HCT116 (cell line): ENCODE data around the gene C19orf25. TPM values are rescaled to one million over a fixed set of nuclear protein-coding genes. Genes with fewer than 3 reads are reported as not detected.

Experiments
- ATAC-seq: fragments of 200-7000 bp; cut with Tn5 transposase; 2 replicates; pipeline ENCODE4 v1.9.1; 2020; ENCODE audit warnings: mild to moderate bottlenecking, moderate library complexity
- BruUV-seq: library from RNA; stranded (reverse); fragments of 400-500 nt; replicated peaks from 2 replicates; lab custom pipeline; 2021; lab: Mats Ljungman, UMichigan
- CTCF ChIA-PET: fragments of 300-600 bp; sonication (Branson Sonifier 250); formaldehyde crosslinking; loops from one replicate; lab custom pipeline; 2021; ENCODE audit warnings: antibody characterized with exemption; lab: Charles Lee
- POLR2A ChIA-PET: fragments of 300-600, 350-600 bp; sonication (Branson Sonifier 250); formaldehyde crosslinking; loops from one replicate; lab custom pipeline; 2021; ENCODE audit warnings: antibody characterized with exemption; lab: Charles Lee
- RAD21 ChIA-PET, 2 experiments: fragments of 300-600 bp; sonication (Branson Sonifier 250); formaldehyde crosslinking; loops; one replicate each; lab custom pipeline; 2023; ENCODE audit warnings: low total read pairs in 2 of 2; ENCODE audit not compliant: uncharacterized antibody in 2 of 2, unreplicated experiment in 2 of 2, low non-redundant PET in 1 of 2; lab: Charles Lee
- DNase-seq: peaks from one replicate; pipeline ENCODE4 v3.0.0-alpha.2; 2010; ENCODE audit warnings: low read depth, low spot score
- H2AFZ ChIP-seq: fragments of 200-600 bp; shearing (Covaris generic), sonication (generic); 2 replicates; pipeline ENCODE4 v1.6.1; 2017; ENCODE audit warnings: low read depth, mixed run types, mixed read lengths, antibody characterized with exemption, low read length; ENCODE audit not compliant: poor library complexity, severe bottlenecking
- H3K27ac ChIP-seq: 2 replicates; pipeline ENCODE4 v1.5.1; 2012; ENCODE audit warnings: low read depth, low read length
- H3K27me3 ChIP-seq: fragments of 200-600 bp; sonication (generic); 2 replicates; pipeline ENCODE4 v1.6.1; 2016; ENCODE audit warnings: mixed run types, low read length, mixed read lengths; ENCODE audit not compliant: insufficient read depth
- H3K36me3 ChIP-seq, 2 experiments: fragments of 200-500 bp in 1 of 2; fragments of 200-600 bp in 1 of 2; sonication (Bioruptor generic) in 1 of 2; sonication (generic) in 1 of 2; 2 replicates each; pipeline versions ENCODE4 v1.5.1 to v1.6.1; 2014 to 2016; ENCODE audit warnings: low read length in 2 of 2, inconsistent platforms in 1 of 2, mixed read lengths in 1 of 2, mixed run types in 1 of 2; ENCODE audit not compliant: insufficient read depth in 2 of 2, control insufficient read depth in 1 of 2
- H3K4me1 ChIP-seq, 2 experiments: fragments of 200-600 bp in 1 of 2; sonication (generic) in 1 of 2; 2 replicates each; pipeline versions ENCODE4 v1.5.1 to v1.6.1; 2012 to 2017; ENCODE audit warnings: low read length in 2 of 2, inconsistent platforms in 1 of 2, mild to moderate bottlenecking in 1 of 2, mixed read lengths in 1 of 2, mixed run types in 1 of 2, moderate library complexity in 1 of 2; ENCODE audit not compliant: insufficient read depth in 2 of 2, control insufficient read depth in 1 of 2
- H3K4me2 ChIP-seq: fragments of 200-600 bp; sonication (generic); 2 replicates; pipeline ENCODE4 v1.6.1; 2017; ENCODE audit warnings: mixed run types, low read length, mixed read lengths
- H3K4me3 ChIP-seq, 2 experiments: fragments of 200-600 bp in 1 of 2; sonication (generic) in 1 of 2; replicated peaks in 1 of 2; 2 replicates each; pipeline ENCODE4 v1.5.1; 2011 to 2016; ENCODE audit warnings: low read length in 2 of 2, control low read depth in 1 of 2, low read depth in 1 of 2, mild to moderate bottlenecking in 1 of 2, mixed read lengths in 1 of 2, mixed run types in 1 of 2
- H3K79me2 ChIP-seq: fragments of 200-600 bp; sonication (generic); 2 replicates; pipeline ENCODE4 v1.6.1; 2017; ENCODE audit warnings: mild to moderate bottlenecking, mixed run types, low read length, moderate library complexity, mixed read lengths; ENCODE audit not compliant: insufficient read depth
- H3K9ac ChIP-seq: fragments of 200-600 bp; sonication (generic); 2 replicates; pipeline ENCODE4 v1.6.1; 2016; ENCODE audit warnings: low read length, mixed read lengths
- H3K9me2 ChIP-seq: fragments of 200-600 bp; sonication (generic), shearing (Covaris generic); 2 replicates; pipeline ENCODE4 v1.6.1; 2017; ENCODE audit warnings: mixed run types, mild to moderate bottlenecking, moderate library complexity; ENCODE audit not compliant: insufficient read depth
- H3K9me3 ChIP-seq, 2 experiments: fragments of 200-500 bp in 1 of 2; fragments of 200-600 bp in 1 of 2; sonication (Bioruptor generic) in 1 of 2; sonication (generic) in 1 of 2; 2 replicates each; pipeline ENCODE4 v1.6.1; 2014 to 2017; ENCODE audit warnings: low read length in 2 of 2, mixed read lengths in 2 of 2, inconsistent platforms in 1 of 2, low read depth in 1 of 2, mild to moderate bottlenecking in 1 of 2, mixed run types in 1 of 2, moderate library complexity in 1 of 2; ENCODE audit not compliant: control insufficient read depth in 1 of 2, insufficient read depth in 1 of 2
- H4K20me1 ChIP-seq: fragments of 200-600 bp; sonication (generic), shearing (Covaris generic); 2 replicates; pipeline ENCODE4 v1.6.1; 2017; ENCODE audit warnings: mixed run types, mild to moderate bottlenecking, moderate library complexity; ENCODE audit not compliant: insufficient read depth
- EZH2 ChIP-seq: fragments of 200-600 bp; sonication (generic); IDR thresholded peaks from 2 replicates; pipeline ENCODE4 v1.6.1; 2017; ENCODE audit warnings: antibody characterized with exemption, mixed run types
- EZH2phosphoT487 ChIP-seq: fragments of 200-600 bp; IDR thresholded peaks from 2 replicates; pipeline ENCODE4 v1.6.1; 2018; ENCODE audit warnings: antibody characterized with exemption, borderline replicate concordance
- FOSL1 ChIP-seq: IDR thresholded peaks from 2 replicates; pipeline ENCODE4 v1.6.1; 2012; ENCODE audit warnings: low read depth
- POLR2A ChIP-seq: IDR thresholded peaks from 2 replicates; pipeline ENCODE4 v1.7.0; 2011; ENCODE audit warnings: borderline replicate concordance; ENCODE audit not compliant: insufficient read depth, insufficient read length; ENCODE audit errors: extremely low read depth
- POLR2AphosphoS5 ChIP-seq: IDR thresholded peaks from 2 replicates; pipeline ENCODE4 v1.6.1; 2011; ENCODE audit warnings: mild to moderate bottlenecking, low read depth, low read length, moderate library complexity
- RAD21 ChIP-seq: IDR thresholded peaks from 2 replicates; pipeline ENCODE4 v1.6.1; 2012; ENCODE audit warnings: low read depth, mild to moderate bottlenecking
- SIN3A ChIP-seq: IDR thresholded peaks from 2 replicates; pipeline ENCODE4 v1.6.1; 2012; ENCODE audit warnings: low read depth
- SP1 ChIP-seq: IDR thresholded peaks from 2 replicates; pipeline ENCODE4 v1.6.1; 2012; ENCODE audit warnings: low read depth
- TCF7L2 ChIP-seq: IDR thresholded peaks from 2 replicates; pipeline ENCODE4 v1.7.0; 2011; ENCODE audit warnings: borderline replicate concordance, inconsistent platforms; ENCODE audit not compliant: insufficient read depth, insufficient read length; ENCODE audit errors: extremely low read depth
- YY1 ChIP-seq: IDR thresholded peaks from 2 replicates; pipeline ENCODE4 v1.6.1; 2011; ENCODE audit warnings: low read length, low read depth, moderate library complexity, mild to moderate bottlenecking; ENCODE audit not compliant: insufficient replicate concordance; ENCODE audit errors: extremely low read depth
- ZNF274 ChIP-seq: fragments of 200-500 bp; sonication (Bioruptor generic); IDR thresholded peaks from 2 replicates; pipeline ENCODE4 v1.6.1; 2014; ENCODE audit warnings: mild to moderate bottlenecking, low read depth, low read length, inconsistent platforms
- intact Hi-C: fragments of 100-400 bp; cut with micrococcal nuclease; formaldehyde crosslinking; loops from 2 replicates; pipeline ENCODE4 v1.10.0; 2022
- total RNA-seq: library from RNA; stranded (reverse); gene quantifications from one replicate; pipeline ENCODE4 v1.2.1, GENCODE V29; 2021; ENCODE audit not compliant: unreplicated experiment
- TF ChIP-seq, protein P1 (sequence below): IDR thresholded peaks from 2 replicates; pipeline ENCODE4 v1.6.1; 2012

C19orf25 gene
- total RNA-seq, 1 experiment from 2014 or later, result 48.8 TPM

- H3K4me3 ChIP-seq, result no peak overlapping the region
- H3K27me3 ChIP-seq, result no peaks in the 10 kb centered on the region; the same call in 1 of the 2 replicates
- no peaks in the 10 kb centered on the region for H3K79me2 ChIP-seq
- TF ChIP-seq RAD21 (no peak), EZH2phosphoT487 (no peak), SIN3A (no peak), POLR2AphosphoS5 (no peak), POLR2A (no peak), EZH2 (no peak), YY1 (no peak), ZNF274 (no peak), FOSL1 (no peak), SP1 (no peak), TCF7L2 (no peak)
- TF ChIP-seq, protein P1, sequence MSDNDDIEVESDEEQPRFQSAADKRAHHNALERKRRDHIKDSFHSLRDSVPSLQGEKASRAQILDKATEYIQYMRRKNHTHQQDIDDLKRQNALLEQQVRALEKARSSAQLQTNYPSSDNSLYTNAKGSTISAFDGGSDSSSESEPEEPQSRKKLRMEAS, result no peak
- ChIA-PET POLR2A (no interaction called here), RAD21 (interaction anchor here in 1 of 2 experiments (0.5 kb wide), 1 partner anchor 95 kb away, joined by 4 read pairs; no protein-coding TSS in a partner anchor), CTCF (no interaction called here)
- no peak overlapping the region for H3K9ac ChIP-seq
- ATAC-seq (no peak), DNase-seq (no peak)
- no peak overlapping the region for H3K4me2 ChIP-seq
- H3K27ac ChIP-seq, result no peak overlapping the region
- no TSS peak for BruUV-seq
- intact Hi-C loops, result no loop called here
- no peaks in the 10 kb centered on the region for H3K9me2 ChIP-seq
- no peaks in the 10 kb centered on the region for H3K36me3 ChIP-seq
- no peaks in the 10 kb centered on the region for H4K20me1 ChIP-seq
- H3K9me3 ChIP-seq, result no peaks in the 10 kb centered on the region
- peaks cover 18 to 40% of the 10 kb centered on the region in 2 experiments for H3K4me1 ChIP-seq
- no peak overlapping the region for H2AFZ ChIP-seq
Observed at GRCh38 chr19:1450735-1451731, 28.0 kb downstream of the C19orf25 start.
